ENCODE data around the gene MPRIP. TPM values are rescaled to one million over a fixed set of nuclear protein-coding genes. Genes with fewer than 3 reads are reported as not detected.

Gene MPRIP
- total RNA-seq, 2 donors from 2014 or later = 84.3 to 258 TPM

- TF ChIP-seq, protein P1, sequence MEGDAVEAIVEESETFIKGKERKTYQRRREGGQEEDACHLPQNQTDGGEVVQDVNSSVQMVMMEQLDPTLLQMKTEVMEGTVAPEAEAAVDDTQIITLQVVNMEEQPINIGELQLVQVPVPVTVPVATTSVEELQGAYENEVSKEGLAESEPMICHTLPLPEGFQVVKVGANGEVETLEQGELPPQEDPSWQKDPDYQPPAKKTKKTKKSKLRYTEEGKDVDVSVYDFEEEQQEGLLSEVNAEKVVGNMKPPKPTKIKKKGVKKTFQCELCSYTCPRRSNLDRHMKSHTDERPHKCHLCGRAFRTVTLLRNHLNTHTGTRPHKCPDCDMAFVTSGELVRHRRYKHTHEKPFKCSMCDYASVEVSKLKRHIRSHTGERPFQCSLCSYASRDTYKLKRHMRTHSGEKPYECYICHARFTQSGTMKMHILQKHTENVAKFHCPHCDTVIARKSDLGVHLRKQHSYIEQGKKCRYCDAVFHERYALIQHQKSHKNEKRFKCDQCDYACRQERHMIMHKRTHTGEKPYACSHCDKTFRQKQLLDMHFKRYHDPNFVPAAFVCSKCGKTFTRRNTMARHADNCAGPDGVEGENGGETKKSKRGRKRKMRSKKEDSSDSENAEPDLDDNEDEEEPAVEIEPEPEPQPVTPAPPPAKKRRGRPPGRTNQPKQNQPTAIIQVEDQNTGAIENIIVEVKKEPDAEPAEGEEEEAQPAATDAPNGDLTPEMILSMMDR (IDR thresholded peaks at IDR 0.05) = no peak
- no peak for TF ChIP-seq POLR2A (IDR thresholded peaks at IDR 0.05)
- TF ChIP-seq POLR2AphosphoS5 (IDR thresholded peaks at IDR 0.05) = no peak
- H3K4me3 ChIP-seq = no peak overlapping the region
- no peak overlapping the region for H3K27ac ChIP-seq
- DNase-seq (ENCODE audit: low spot score) = no peak
- peaks cover 0 to 4% of the 10 kb centered on the region in 2 donors for H3K36me3 ChIP-seq
- 77% methylated on average over 11 of the region's 11 CpGs for WGBS
- no peaks in the 10 kb centered on the region for H3K27me3 ChIP-seq (replicated peaks; ENCODE audit: insufficient read depth)
- H3K4me1 ChIP-seq (replicated peaks) = no peaks in the 10 kb centered on the region
- H3K9me3 ChIP-seq = no peaks in the 10 kb centered on the region
- intact Hi-C loops (cut with DNase I) = no loop called here
These were observed 85.6 kb downstream of the MPRIP start for GRCh38 chr17:17127730-17128291.

DNA sequence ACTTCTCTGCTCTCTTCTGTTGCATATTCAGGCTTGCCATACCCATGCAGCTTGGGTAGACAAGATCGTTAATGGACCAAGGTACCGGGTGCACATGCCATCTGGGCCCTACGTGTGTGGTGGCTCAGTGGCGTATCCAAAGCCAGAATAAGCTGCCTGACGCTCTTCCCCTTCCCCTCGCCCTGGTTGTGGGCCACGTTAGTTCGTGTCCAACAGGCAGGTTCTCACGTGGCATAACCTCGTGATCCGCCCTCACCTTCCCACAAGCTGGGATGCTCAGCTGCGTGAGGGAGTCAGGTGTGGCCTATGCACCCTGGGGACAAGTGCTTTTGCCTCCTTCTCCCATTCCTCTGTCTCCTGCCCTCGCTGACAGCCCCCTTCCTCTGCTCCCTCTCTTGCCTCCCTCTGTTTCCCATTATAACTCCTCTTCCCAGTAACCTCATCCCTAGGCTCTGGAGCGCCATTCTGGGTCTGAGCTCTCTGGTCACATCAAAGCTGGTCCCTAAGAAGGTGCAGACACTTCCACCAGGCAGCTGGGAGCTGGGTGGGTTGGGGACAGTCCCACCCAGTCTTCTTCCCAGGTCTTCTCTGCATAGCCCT, 86.3 kb downstream of the MPRIP start:
- H3K27ac ChIP-seq = no peak overlapping the region
- no peaks in the 10 kb centered on the region for H3K9me3 ChIP-seq
- H3K4me1 ChIP-seq (replicated peaks) = no peaks in the 10 kb centered on the region
- TF ChIP-seq POLR2A (IDR thresholded peaks at IDR 0.05) (no peak), POLR2AphosphoS5 (IDR thresholded peaks at IDR 0.05) (no peak)
- TF ChIP-seq, protein P1 (IDR thresholded peaks at IDR 0.05) = no peak
- H3K27me3 ChIP-seq (replicated peaks; ENCODE audit: insufficient read depth) = no peaks in the 10 kb centered on the region
- no peak for DNase-seq (ENCODE audit: low spot score)
- H3K36me3 ChIP-seq = peaks cover 0 to 4% of the 10 kb centered on the region in 2 donors
- intact Hi-C loops (cut with DNase I) = no loop called here
- WGBS = 90% methylated on average over 14 of the region's 14 CpGs
- no peak overlapping the region for H3K4me3 ChIP-seq

GRCh38 chr17:17129466-17129865, 87.2 kb downstream of the MPRIP start:
- H3K9me3 ChIP-seq = no peaks in the 10 kb centered on the region
- H3K4me3 ChIP-seq = no peak overlapping the region
- no peak for TF ChIP-seq POLR2A (IDR thresholded peaks at IDR 0.05)
- no peak for TF ChIP-seq POLR2AphosphoS5 (IDR thresholded peaks at IDR 0.05)
- TF ChIP-seq, protein P1 (IDR thresholded peaks at IDR 0.05) = no peak
- H3K36me3 ChIP-seq = peaks cover 0 to 4% of the 10 kb centered on the region in 2 donors
- intact Hi-C loops (cut with DNase I) = no loop called here
- no peak overlapping the region for H3K27ac ChIP-seq
- H3K27me3 ChIP-seq (replicated peaks; ENCODE audit: insufficient read depth) = no peaks in the 10 kb centered on the region
- H3K4me1 ChIP-seq (replicated peaks) = no peaks in the 10 kb centered on the region
- no peak for DNase-seq (ENCODE audit: low spot score)
- 52% methylated on average over 4 of the region's 4 CpGs for WGBS

- Histone ChIP-seq H3K9me3 (no peaks in the 10 kb centered on the region), H3K36me3 (peaks cover 0 to 4% of the 10 kb centered on the region in 2 donors), H3K27me3 (replicated peaks; ENCODE audit: insufficient read depth) (no peaks in the 10 kb centered on the region), H3K27ac (no peak overlapping the region), H3K4me1 (replicated peaks) (no peaks in the 10 kb centered on the region), H3K4me3 (no peak overlapping the region)
- TF ChIP-seq, protein P1 (IDR thresholded peaks at IDR 0.05) = no peak
- no peak for TF ChIP-seq POLR2A (IDR thresholded peaks at IDR 0.05)
- TF ChIP-seq POLR2AphosphoS5 (IDR thresholded peaks at IDR 0.05) = no peak
- DNase-seq (ENCODE audit: low spot score) = no peak
- 79% methylated on average over 12 of the region's 12 CpGs for WGBS
- intact Hi-C loops (cut with DNase I) = no loop called here
These were observed 88.0 kb downstream of the MPRIP start for GRCh38 chr17:17130077-17130844.
